Activated CD8-positive, alpha-beta T cell treated with anti-CD3 and anti-CD28 coated beads for 36 hours (primary cell): ENCODE results near the gene MSRB1. TPM values are rescaled to one million over a fixed set of nuclear protein-coding genes. Genes with fewer than 3 reads are reported as not detected.

Experiments
- ATAC-seq: fragments of 200-7000 bp; cut with Tn5 transposase; one replicate; pipeline ENCODE4 v1.10.0; 2021; ENCODE audit warnings: mild to moderate bottlenecking, moderate library complexity
- CTCF ChIA-PET: fragments of 350-600 bp; sonication (Branson Sonifier 250); formaldehyde crosslinking; loops from one replicate; lab custom pipeline; 2021; ENCODE audit warnings: antibody characterized with exemption; lab: Charles Lee
- POLR2A ChIA-PET: fragments of 350-600 bp; sonication (Branson Sonifier 250); formaldehyde crosslinking; loops from one replicate; lab custom pipeline; 2021; ENCODE audit warnings: antibody characterized with exemption; lab: Charles Lee
- DNase-seq: peaks from one replicate; pipeline ENCODE4 v3.0.0-alpha.2; 2020
- H3K27ac Mint-ChIP-seq: one replicate; pipeline ENCODE4 v1.8.0; 2021; ENCODE audit warnings: mild to moderate bottlenecking, mixed read lengths
- H3K27me3 Mint-ChIP-seq: one replicate; pipeline ENCODE4 v1.8.0; 2021; ENCODE audit warnings: mixed read lengths
- H3K36me3 Mint-ChIP-seq: one replicate; pipeline ENCODE4 v1.8.0; 2021; ENCODE audit warnings: low read depth, mixed read lengths
- H3K4me1 Mint-ChIP-seq: one replicate; pipeline ENCODE4 v1.8.0; 2021; ENCODE audit warnings: low read depth, mixed read lengths
- H3K4me3 Mint-ChIP-seq: one replicate; pipeline ENCODE4 v1.8.0; 2021; ENCODE audit warnings: mild to moderate bottlenecking, moderate library complexity, mixed read lengths
- H3K9me3 Mint-ChIP-seq: one replicate; pipeline ENCODE4 v1.8.0; 2021; ENCODE audit warnings: mixed read lengths
- CTCF ChIP-seq: fragments of 200-600 bp; IDR thresholded peaks from one replicate; pipeline ENCODE4 v1.8.0; 2022; ENCODE audit warnings: antibody characterized with exemption, mild to moderate bottlenecking
- intact Hi-C: fragments of 100-400 bp; cut with micrococcal nuclease; formaldehyde crosslinking; loops from one replicate; pipeline ENCODE4 v1.10.0; 2022
- total RNA-seq, 2 experiments: library from RNA; stranded (reverse); gene quantifications; one replicate each; pipeline ENCODE4 v1.2.3, GENCODE V29; 2021

The MSRB1 gene
- total RNA-seq, 2 experiments from 2014 or later, result 15.5 to 18.1 TPM

- peaks cover 25% of the 10 kb centered on the region for H3K27me3 Mint-ChIP-seq
- TF ChIP-seq CTCF, result no peak
- no peak overlapping the region for H3K27ac Mint-ChIP-seq
- no peaks in the 10 kb centered on the region for H3K36me3 Mint-ChIP-seq
- ChIA-PET POLR2A (no interaction called here), CTCF (no interaction called here)
- ATAC-seq (no peak), DNase-seq (no peak)
- intact Hi-C loops, result no loop called here
- H3K4me1 Mint-ChIP-seq, result no peaks in the 10 kb centered on the region
- no peaks in the 10 kb centered on the region for H3K9me3 Mint-ChIP-seq
- no peak overlapping the region for H3K4me3 Mint-ChIP-seq
These were observed 30.8 kb downstream of the MSRB1 start for GRCh38 chr16:1912215-1912543.

- no peak for ATAC-seq
- intact Hi-C loops, result no loop called here
- Mint-ChIP-seq H3K27ac (no peak overlapping the region), H3K27me3 (peaks cover 22% of the 10 kb centered on the region), H3K36me3 (no peaks in the 10 kb centered on the region), H3K9me3 (no peaks in the 10 kb centered on the region), H3K4me1 (no peaks in the 10 kb centered on the region), H3K4me3 (no peak overlapping the region)
- ChIA-PET POLR2A (no interaction called here), CTCF (no interaction called here)
- no peak for TF ChIP-seq CTCF
- DNase-seq, result no peak
These were observed 31.4 kb downstream of the MSRB1 start for GRCh38 chr16:1911467-1912214.

GRCh38 chr16:1909561-1910231, 33.3 kb downstream of the MSRB1 start:
- ATAC-seq, result no peak
- CTCF ChIA-PET, result no interaction called here
- H3K9me3 Mint-ChIP-seq, result no peaks in the 10 kb centered on the region
- H3K27me3 Mint-ChIP-seq, result peaks cover 7% of the 10 kb centered on the region
- H3K4me1 Mint-ChIP-seq, result no peaks in the 10 kb centered on the region
- DNase-seq, result no peak
- POLR2A ChIA-PET, result no interaction called here
- H3K36me3 Mint-ChIP-seq, result no peaks in the 10 kb centered on the region
- no peak for TF ChIP-seq CTCF
- no peak overlapping the region for H3K27ac Mint-ChIP-seq
- intact Hi-C loops, result no loop called here
- H3K4me3 Mint-ChIP-seq, result no peak overlapping the region

- intact Hi-C loops, result no loop called here
- H3K4me1 Mint-ChIP-seq, result no peaks in the 10 kb centered on the region
- no peak for ATAC-seq
- H3K4me3 Mint-ChIP-seq, result no peak overlapping the region
- CTCF ChIA-PET, result interaction anchor here (0.6 to 1.1 kb wide), 2 partner anchors 34 to 46 kb away, joined by 3 read pairs; no protein-coding TSS in a partner anchor
- no peaks in the 10 kb centered on the region for H3K36me3 Mint-ChIP-seq
- H3K27ac Mint-ChIP-seq, result no peak overlapping the region
- DNase-seq, result no peak
- peaks cover 7% of the 10 kb centered on the region for H3K27me3 Mint-ChIP-seq
- no peaks in the 10 kb centered on the region for H3K9me3 Mint-ChIP-seq
- POLR2A ChIA-PET, result no interaction called here
- TF ChIP-seq CTCF, result no peak
These were observed 34.0 kb downstream of the MSRB1 start for GRCh38 chr16:1908983-1909382.

- ATAC-seq (no peak), DNase-seq (no peak)
- POLR2A ChIA-PET, result no interaction called here
- H3K36me3 Mint-ChIP-seq, result no peaks in the 10 kb centered on the region
- intact Hi-C loops, result no loop called here
- CTCF ChIA-PET, result interaction anchor here (0.6 to 1.1 kb wide), 2 partner anchors 33 to 45 kb away, joined by 3 read pairs; no protein-coding TSS in a partner anchor
- no peaks in the 10 kb centered on the region for H3K9me3 Mint-ChIP-seq
- H3K4me1 Mint-ChIP-seq, result no peaks in the 10 kb centered on the region
- H3K27ac Mint-ChIP-seq, result no peak overlapping the region
- no peak overlapping the region for H3K4me3 Mint-ChIP-seq
- peaks cover 7% of the 10 kb centered on the region for H3K27me3 Mint-ChIP-seq
- TF ChIP-seq CTCF, result no peak
These were observed 34.8 kb downstream of the MSRB1 start for GRCh38 chr16:1908184-1908583.
